Measurements from ENCODE around the gene MIPEP. TPM values are rescaled to one million over a fixed set of nuclear protein-coding genes. Genes with fewer than 3 reads are reported as not detected.
A peak's percentile ranks its signal among the peaks of the same experiment; 100 is the strongest.

Gene MIPEP
- total RNA-seq, 1 donor from 2014 or later = 45.1 TPM

DNA sequence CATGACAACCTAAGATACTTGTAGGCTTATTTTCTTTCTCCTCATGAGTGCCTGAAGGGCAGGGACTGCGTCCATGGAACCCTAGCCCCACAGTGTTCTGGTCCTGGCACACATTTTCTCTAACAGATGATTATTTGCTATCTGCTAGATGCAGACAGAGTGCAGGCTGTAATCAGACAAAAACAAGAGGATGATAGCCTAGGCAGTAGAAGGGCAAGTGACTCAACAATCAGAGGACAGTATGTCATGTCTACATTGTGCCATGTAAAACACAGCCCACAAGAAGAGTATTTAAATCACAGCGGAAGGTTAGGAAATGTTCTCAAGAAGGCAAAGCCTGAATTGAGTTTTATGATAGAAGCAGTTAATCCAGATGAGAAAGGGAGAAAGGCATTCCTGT is 29.3 kb downstream of the MIPEP start:
- ATAC-seq (ENCODE audit: poor library complexity) (no peak), DNase-seq (no peak)
- intact Hi-C loops (cut with DNase I) = no loop called here

GRCh38 chr13:23859455-23859854 is 29.7 kb downstream of the MIPEP start:
- DNase-seq (no peak), ATAC-seq (ENCODE audit: poor library complexity) (no peak)
- intact Hi-C loops (cut with DNase I) = no loop called here

DNA sequence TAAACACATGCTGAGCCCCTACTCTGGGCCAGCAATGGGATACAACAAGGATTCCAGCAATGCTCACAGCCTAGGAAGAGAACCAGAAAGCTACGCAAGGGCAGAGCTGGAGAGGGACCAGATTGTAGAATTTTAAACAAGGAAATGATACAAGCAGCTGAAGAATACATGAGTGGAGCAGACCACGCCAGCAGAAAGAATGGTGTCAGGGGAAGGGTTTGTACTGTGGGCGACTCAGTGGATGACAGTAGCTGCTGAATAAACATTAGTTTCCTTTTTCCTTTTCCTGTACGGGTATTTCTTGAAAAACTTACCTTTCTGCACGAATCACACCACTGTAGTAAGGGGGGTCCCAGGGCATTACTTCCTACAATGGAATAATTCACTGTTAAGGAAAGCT is 30.7 kb downstream of the MIPEP start:
- ATAC-seq (ENCODE audit: poor library complexity) (no peak), DNase-seq (no peak)
- intact Hi-C loops (cut with DNase I) = no loop called here

- DNase-seq = no peak
- no peak for ATAC-seq (ENCODE audit: poor library complexity)
- intact Hi-C loops (cut with DNase I) = no loop called here
These were observed 33.0 kb downstream of the MIPEP start for GRCh38 chr13:23856008-23856750.

DNA sequence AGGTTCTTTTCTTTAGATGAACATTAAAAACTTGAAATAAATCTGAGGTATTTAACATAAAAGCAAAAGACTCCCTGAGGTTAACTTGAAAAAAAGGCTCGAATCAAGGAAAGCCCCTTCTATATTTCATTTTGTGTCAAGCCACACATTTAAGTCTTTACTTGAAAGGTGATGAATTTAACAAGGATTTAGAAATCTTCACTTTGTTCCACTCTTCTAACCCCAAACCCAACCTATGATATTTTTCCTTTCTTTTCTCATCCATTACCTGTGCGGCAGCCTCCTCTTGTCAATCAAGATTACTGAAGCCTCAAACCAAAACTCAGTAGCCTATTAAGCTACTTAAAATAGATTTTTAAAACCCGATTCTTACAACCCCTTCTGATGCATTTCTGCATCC is 33.8 kb downstream of the MIPEP start:
- intact Hi-C loops (cut with DNase I) = no loop called here
- DNase-seq (no peak), ATAC-seq (ENCODE audit: poor library complexity) (no peak)

GRCh38 chr13:23852351-23852750 is 36.8 kb downstream of the MIPEP start:
- DNase-seq (no peak), ATAC-seq (ENCODE audit: poor library complexity) (no peak)
- intact Hi-C loops (cut with DNase I) = no loop called here

GRCh38 chr13:23851106-23851505 is 38.1 kb downstream of the MIPEP start:
- ATAC-seq (ENCODE audit: poor library complexity) = no peak
- intact Hi-C loops (cut with DNase I) = no loop called here

GRCh38 chr13:23850134-23850533 is 39.1 kb downstream of the MIPEP start:
- intact Hi-C loops (cut with DNase I) = no loop called here
- ATAC-seq (ENCODE audit: poor library complexity) (no peak), DNase-seq (no peak)

More at GRCh38 chr13:23851106-23851505, 38.1 kb downstream of the MIPEP start:
- DNase-seq = no peak

GRCh38 chr13:23849670-23850069 is 39.5 kb downstream of the MIPEP start:
- intact Hi-C loops (cut with DNase I) = no loop called here
- DNase-seq (no peak), ATAC-seq (ENCODE audit: poor library complexity) (no peak)

DNA sequence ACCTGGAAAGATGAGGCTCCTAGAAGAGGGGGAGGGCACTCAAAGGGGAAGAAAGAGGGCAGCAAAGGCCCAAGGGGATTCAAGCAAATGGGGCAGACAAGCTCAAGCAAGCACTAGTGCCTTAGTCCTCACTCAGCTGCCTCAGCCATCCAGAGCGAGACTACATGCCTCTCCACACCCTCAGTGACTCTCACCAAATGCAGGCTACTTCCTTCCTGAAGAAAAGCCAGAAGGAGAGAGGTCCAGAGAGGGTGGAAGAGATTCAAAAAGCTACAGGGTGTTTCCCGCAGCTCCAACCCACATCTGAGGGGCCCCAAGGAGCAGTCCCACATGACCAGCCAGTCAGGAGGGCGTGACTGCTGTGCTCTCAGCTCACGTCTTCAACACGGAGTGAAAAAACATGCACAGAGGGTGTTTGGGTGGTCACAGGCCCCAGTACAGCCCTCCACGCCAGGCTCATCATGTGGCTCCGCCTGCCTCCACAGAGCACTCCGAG is 40.5 kb downstream of the MIPEP start:
- intact Hi-C loops (cut with DNase I) = no loop called here
- no peak for DNase-seq
- peak; percentile 15 for ATAC-seq (ENCODE audit: poor library complexity)

- intact Hi-C loops (cut with DNase I) = no loop called here
- DNase-seq = no peak
These were observed 41.2 kb downstream of the MIPEP start for GRCh38 chr13:23848019-23848418.

DNA sequence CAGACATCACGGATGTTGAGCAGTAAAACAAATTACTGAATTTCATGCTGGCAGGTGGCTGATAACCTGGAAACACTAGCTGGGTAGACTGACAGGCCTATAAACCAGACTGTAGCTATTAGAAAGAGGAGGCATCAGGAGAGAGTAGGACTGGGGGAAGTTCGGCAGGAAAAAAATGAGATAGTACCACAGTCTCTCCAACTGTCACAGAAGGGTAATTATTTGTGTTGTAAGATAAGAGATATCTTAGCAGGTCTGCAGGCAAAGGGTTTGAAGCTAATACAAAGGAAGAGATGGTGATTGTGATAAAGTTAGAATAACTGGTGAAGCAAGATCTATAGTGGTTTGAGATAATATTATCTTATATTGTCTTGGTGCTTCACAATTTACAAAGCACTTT is 41.7 kb downstream of the MIPEP start:
- no peak for ATAC-seq (ENCODE audit: poor library complexity)
- DNase-seq = no peak
- intact Hi-C loops (cut with DNase I) = no loop called here

More at GRCh38 chr13:23848019-23848418, 41.2 kb downstream of the MIPEP start:
- ATAC-seq (ENCODE audit: poor library complexity) = no peak

DNA sequence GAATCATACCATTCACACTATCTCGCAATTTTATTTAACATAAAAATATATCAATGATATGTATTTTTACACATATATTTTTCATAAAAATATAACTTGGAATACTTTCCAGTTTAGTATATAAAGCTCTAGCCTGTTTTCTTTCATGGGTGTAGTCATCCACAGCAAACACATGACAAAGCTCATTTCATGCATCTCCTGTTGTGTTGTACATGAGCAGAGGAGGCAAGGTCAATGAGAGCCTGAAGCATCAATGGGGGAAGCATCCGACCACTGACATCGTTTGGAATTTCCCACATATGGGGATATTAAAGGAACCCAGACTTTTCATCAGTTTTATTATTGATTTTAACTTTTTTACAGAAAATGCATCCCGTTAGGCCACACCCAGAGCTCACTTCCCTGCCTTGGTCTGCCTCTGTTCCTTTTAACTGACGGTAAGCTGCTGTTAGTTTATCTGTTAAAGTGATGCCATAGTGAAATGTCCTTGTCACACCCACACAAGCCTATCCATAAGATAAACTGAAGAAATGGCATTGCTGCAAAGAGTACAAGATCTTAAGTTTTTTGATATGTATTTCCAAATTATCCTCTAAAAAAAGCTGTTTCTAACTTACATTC is 44.0 kb downstream of the MIPEP start:
- DNase-seq (no peak), ATAC-seq (ENCODE audit: poor library complexity) (no peak)
- intact Hi-C loops (cut with DNase I) = no loop called here

- ATAC-seq (ENCODE audit: poor library complexity) (no peak), DNase-seq (no peak)
- intact Hi-C loops (cut with DNase I) = no loop called here
These were observed 45.1 kb downstream of the MIPEP start for GRCh38 chr13:23844132-23844531.

GRCh38 chr13:23843436-23843835 is 45.8 kb downstream of the MIPEP start:
- intact Hi-C loops (cut with DNase I) = no loop called here
- DNase-seq (no peak), ATAC-seq (ENCODE audit: poor library complexity) (no peak)

GRCh38 chr13:23842406-23842805 is 46.8 kb downstream of the MIPEP start:
- no peak for DNase-seq
- ATAC-seq (ENCODE audit: poor library complexity) = no peak
- intact Hi-C loops (cut with DNase I) = no loop called here

DNA sequence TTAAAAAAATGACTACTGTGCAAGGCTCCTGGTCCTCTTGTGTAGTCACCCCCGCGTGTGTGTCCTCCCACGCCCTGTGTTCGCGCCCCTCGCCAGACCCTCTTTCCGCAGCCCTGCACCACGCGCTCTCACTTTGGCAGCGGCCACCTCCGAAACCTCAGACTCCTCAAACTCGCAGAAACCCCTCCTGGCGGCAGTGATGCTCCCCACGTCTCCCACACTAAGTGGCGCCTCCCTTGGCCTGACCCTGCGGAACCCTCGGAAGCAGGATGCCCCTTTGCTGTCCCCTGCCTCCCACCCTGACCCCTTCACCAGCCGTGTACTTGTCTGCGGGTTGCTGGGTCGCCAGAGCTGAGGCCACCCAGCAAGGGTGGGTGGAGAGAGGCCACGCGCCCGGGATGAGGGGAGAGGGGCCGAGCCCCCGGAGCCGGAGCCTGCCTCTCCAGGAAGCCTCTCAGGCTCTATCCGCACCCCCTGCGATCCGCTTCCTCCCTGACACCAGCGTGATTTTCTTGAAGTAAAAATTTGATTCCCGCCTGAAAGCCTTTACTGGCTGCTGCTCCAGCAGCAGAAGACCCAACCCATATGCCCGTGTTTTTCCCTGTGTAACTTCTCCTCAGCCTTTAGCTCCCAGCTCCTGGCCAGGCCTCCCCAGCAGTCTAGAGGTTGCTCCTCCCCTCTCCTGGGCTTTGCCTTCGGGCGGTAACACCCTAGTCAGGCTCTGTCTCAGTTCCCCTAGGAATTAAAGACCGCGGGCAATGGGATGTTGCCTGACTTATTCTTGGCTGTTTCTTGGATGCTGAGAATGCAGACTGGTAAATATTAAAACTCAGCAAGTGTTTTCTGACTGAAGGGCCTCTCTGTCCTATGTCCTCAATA is 55.2 kb downstream of the MIPEP start:
- no peak for DNase-seq
- ATAC-seq (ENCODE audit: poor library complexity) = no peak

DNA sequence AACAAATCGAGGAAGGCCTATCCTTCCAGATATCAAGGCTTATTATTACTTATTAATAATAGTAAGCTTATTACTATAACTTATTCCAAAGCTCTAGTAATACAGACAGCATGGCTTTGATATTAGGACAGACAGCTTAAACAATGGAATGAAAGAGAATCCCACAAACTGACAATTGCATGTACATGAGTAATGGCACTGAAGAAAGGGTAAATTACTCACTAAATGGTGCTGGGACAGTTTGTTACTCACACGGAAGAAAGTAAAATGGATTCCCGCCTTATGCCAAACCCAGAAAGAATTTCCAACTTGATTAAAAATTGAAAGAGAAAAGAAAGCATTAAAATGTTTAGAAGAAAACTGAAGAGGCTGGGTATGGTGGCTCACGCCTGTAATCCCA is 60.3 kb downstream of the MIPEP start:
- DNase-seq = no peak
- no peak for ATAC-seq (ENCODE audit: poor library complexity)
- intact Hi-C loops (cut with DNase I) = no loop called here

More for the DNA sequence above, 55.2 kb downstream of the MIPEP start:
- intact Hi-C loops (cut with DNase I) = no loop called here

GRCh38 chr13:23828086-23828485 is 61.1 kb downstream of the MIPEP start:
- intact Hi-C loops (cut with DNase I) = no loop called here
- ATAC-seq (ENCODE audit: poor library complexity) (no peak), DNase-seq (no peak)

Data from Right ventricle myocardium superior (tissue), 1 donor.